Hindlimb muscle (tissue), 1 donor: ENCODE results near the gene PFKFB3. TPM values are rescaled to one million over a fixed set of nuclear protein-coding genes. Genes with fewer than 3 reads are reported as not detected.
"Not testable (repeated sequence)": the region's sequence is repeated elsewhere in the genome, so short reads cannot be mapped to it uniquely, and the experiment has no call there.

Source experiments
- DNase-seq: peaks from one replicate; pipeline ENCODE4 v3.0.0-alpha.2; 2013
- polyA plus RNA-seq: library from polyadenylated mRNA; unstranded; fragments of 120-200 nt; gene quantifications from one replicate; pipeline ENCODE4 v1.2.1, GENCODE V29; 2013; ENCODE audit not compliant: insufficient read length

Gene PFKFB3
- polyA plus RNA-seq, 1 donor, result 22.6 TPM

DNA sequence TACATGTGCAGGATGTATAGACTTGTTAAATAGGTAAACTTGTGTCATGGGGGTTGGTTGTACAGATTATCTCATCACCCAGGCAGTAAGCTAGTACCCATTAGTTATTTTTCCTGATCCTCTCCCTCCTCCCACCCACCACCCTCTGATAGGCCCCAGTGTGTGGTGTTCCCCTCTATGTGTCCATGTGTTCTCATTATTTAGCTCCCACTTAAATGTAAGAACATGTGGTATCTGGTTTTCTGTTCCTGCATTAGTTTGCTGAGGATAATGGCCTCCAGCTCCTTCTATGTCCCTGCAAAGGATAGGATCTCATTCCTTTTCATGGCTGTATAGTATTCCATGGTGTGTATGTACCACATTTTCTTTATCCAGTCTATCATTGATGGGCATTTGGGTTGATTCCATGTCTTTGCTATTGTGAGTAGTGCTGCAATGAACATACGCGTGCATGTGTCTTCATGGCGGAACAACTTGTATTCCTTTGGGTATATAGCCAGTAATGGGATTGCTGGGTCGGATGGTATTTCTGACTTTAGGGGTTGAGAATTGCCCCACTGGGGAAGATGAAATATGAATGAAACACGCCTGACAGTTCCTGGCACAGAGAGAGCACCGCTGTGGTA, 36.0 kb downstream of the PFKFB3 start:
- not testable (repeated sequence) for DNase-seq

GRCh38 chr10:6239213-6239991, 36.7 kb downstream of the PFKFB3 start:
- no peak for DNase-seq

DNA sequence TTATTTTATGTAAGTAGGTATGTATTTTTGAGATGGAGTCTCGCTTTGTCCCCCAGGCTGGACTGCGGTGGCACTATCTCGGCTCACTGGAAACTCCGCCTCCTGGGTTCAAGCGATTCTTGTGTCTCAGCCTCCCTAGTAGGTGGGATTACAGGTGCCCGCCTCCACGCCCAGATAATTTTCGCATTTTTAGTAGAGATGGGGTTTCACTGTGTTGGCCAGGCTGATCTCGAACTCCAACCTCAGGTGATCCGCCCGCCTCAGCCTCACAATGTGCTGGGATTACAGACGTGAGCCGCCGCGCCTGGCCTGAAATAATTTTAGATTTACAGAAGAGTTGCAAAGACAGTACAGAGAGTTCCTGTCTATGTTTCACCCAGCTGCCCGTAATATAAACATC, 37.5 kb downstream of the PFKFB3 start:
- no peak for DNase-seq

- no peak for DNase-seq
These were observed 39.4 kb downstream of the PFKFB3 start for GRCh38 chr10:6242089-6242488.

- DNase-seq, result no peak
These were observed 41.8 kb downstream of the PFKFB3 start for GRCh38 chr10:6244510-6244909.

DNA sequence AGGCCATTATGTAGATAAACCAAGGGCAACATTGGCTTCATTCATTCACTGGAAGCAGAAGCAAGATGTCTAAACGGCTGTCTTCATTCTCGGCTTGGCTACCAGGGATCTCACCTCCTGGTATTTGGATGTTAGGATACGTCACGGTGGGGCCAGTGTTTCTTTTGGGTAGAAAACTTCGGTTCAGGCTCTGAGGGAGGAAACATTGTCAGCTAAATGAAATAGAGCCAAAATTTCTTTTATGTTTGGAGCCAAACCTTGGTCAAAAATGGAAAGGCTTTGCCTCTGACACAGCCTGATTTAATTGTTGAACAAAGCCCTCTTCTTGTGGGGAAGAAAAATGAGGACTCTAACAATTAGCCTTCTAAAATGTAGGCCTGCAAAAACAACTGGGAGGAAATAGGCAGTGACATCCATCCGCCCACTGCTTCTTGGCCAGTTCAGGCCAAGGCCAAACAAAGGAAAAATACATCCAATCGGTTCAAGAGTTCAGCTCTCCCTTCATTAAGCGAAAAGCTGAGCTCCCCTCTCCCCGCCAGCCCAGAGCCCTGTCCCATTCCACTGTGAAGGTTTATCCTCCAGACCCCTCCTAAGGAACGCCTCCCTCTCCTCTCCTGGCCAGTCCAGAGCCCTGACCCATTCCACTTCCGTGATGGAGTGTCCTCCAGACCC, 44.4 kb downstream of the PFKFB3 start:
- no peak for DNase-seq

- DNase-seq, result not testable (repeated sequence)
These were observed 46.2 kb downstream of the PFKFB3 start for GRCh38 chr10:6248908-6249307.

- DNase-seq, result no peak
These were observed 47.0 kb downstream of the PFKFB3 start for GRCh38 chr10:6249698-6250097.

- no peak for DNase-seq
These were observed 48.0 kb downstream of the PFKFB3 start for GRCh38 chr10:6250745-6251144.

GRCh38 chr10:6254201-6254600, 51.5 kb downstream of the PFKFB3 start:
- DNase-seq, result no peak

GRCh38 chr10:6255548-6256061, 52.9 kb downstream of the PFKFB3 start:
- DNase-seq, result no peak

GRCh38 chr10:6256439-6256838, 53.7 kb downstream of the PFKFB3 start:
- no peak for DNase-seq

DNA sequence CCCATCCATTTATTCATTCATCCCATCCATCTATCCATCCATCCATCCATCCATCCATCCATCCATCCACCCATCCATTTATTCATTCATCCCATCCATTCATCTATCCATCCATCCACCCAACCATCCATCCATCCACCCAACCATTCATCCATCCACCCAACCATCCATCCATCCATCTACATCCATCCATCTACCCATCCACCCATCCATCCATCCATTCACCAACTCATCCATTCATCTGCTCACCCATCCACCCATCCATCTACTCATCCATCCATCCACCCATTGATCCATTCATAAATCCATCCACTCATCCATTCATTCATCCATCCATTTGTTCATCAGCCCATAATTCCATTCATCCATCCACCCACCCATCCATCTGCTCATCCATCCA, 56.4 kb downstream of the PFKFB3 start:
- DNase-seq, result no peak

DNA sequence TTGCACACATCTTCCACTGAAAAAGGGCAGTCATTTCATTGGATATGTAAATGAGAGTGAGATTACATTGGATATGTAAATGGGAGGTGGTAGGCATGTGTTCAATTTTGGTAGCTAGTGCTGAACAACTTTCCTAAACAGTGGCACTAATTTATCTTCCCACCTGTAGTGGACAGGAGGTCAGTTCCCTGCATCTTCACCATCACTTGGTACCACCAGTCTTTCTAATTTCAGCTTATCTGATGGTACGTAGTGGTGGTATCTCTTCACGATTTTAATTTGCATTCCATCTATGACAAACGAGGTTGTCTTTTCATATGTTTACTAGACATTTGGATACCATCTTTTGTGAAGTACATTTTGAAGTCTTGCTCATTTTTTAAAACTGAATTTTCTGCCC, 58.1 kb downstream of the PFKFB3 start:
- no peak for DNase-seq

- DNase-seq, result no peak
These were observed 65.2 kb downstream of the PFKFB3 start for GRCh38 chr10:6267941-6268340.

DNA sequence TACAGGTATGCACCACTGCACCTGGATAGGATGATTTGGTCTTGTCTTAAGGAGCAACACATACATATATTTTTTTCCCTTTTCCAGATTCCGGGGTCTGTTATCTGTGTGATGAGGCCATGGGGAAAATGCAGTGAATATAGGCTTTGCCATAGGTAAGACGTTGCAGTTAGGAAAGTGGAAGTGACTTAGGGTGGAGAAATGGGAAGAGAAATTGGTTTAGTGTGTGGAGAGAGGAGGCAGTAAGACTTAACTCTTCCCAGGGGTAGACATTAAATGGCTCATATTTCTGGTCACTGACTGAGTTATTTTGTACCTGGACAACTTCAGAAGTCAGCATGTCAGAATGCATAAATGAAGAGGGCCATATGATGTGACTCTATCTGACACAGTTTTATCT, 66.7 kb downstream of the PFKFB3 start:
- DNase-seq, result no peak

DNA sequence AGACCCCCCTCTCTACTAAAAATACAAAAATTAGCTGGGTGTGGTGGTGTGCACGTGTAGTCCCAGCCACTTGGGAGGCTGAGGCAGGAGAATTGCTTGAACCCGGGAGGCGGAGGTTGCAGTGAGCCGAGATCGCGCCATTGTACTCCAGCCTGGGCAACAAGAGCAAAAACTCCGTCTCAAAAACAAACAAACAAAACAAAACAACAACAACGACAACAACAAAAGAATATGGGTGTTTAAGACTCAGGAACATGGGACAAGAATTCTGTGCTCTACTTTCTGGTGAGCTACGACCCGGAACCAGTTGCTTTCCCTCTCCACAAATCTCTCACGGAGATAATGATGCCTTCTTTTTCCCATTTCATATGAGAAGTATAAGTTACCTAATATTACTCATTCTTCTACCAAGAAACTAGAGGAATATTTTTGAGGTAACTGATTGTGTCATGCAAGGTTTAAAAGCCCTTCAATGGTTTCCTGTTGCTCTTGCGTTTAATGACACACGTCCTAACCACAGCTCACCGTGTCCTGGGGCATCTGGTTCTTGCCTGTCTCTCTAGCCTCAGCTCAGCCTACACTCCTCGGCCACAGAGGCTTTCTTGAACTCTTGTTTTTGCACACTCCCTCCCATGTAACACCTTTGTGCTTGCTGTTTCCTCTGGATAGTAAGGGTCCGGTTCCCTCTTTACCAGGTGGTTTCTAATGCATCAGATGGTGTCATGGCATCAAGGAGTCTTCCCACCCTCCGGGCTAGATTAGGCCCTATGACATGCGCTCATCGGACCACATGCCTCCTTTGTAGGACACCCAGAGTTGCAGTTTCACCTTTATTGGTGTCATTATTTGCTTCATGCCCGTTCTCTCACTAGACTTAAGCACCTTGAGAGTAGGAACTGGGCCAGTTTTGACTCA, 67.5 kb downstream of the PFKFB3 start:
- DNase-seq, result no peak

- no peak for DNase-seq
These were observed 68.2 kb downstream of the PFKFB3 start for GRCh38 chr10:6270951-6271350.

DNA sequence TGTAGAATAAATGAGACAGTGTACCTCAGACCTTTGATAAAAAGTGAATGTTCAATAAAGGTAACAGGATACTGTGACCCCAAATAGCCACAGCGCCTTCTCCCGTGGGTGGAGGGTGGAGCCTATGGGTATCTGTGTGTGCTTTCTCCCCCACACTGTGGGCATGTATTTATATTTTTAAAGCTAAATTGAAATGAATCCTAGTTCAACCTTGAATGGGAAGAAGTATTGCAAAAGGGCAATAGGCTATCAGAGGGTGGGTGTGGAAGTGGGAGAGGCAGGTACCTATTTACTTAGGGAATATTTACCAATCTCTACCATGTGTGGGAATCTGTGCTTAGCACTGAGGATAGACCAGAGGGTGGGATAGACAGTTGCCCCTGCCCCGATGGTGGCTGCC, 68.9 kb downstream of the PFKFB3 start:
- DNase-seq, result no peak

- no peak for DNase-seq
These were observed 69.4 kb downstream of the PFKFB3 start for GRCh38 chr10:6272126-6272525.

- DNase-seq, result no peak
These were observed 70.6 kb downstream of the PFKFB3 start for GRCh38 chr10:6273351-6273750.

GRCh38 chr10:6274040-6274439, 71.3 kb downstream of the PFKFB3 start:
- DNase-seq, result no peak
